ENCODE measurements around the gene KCNH2.

The KCNH2 gene

GRCh38 chr7:150994838-150995510 lies 16.9 kb upstream of the KCNH2 start:
- no peak for DNase-seq (ENCODE audit: low spot score)
- FAIRE-seq = no peak

GRCh38 chr7:150994141-150994837 lies 16.2 kb upstream of the KCNH2 start:
- DNase-seq (ENCODE audit: low spot score) (no peak), FAIRE-seq (no peak)

GRCh38 chr7:150993511-150993910 lies 15.4 kb upstream of the KCNH2 start:
- no peak for FAIRE-seq

GRCh38 chr7:150992833-150993302 lies 14.7 kb upstream of the KCNH2 start:
- FAIRE-seq (no peak), DNase-seq (ENCODE audit: low spot score) (no peak)

More at GRCh38 chr7:150993511-150993910, 15.4 kb upstream of the KCNH2 start:
- no peak for DNase-seq (ENCODE audit: low spot score)

GRCh38 chr7:150992051-150992640 lies 14.0 kb upstream of the KCNH2 start:
- DNase-seq (ENCODE audit: low spot score) (peak; percentile 30), FAIRE-seq (no peak)

- FAIRE-seq (no peak), DNase-seq (ENCODE audit: low spot score) (no peak)
Measured at GRCh38 chr7:150990416-150991186, 12.5 kb upstream of the KCNH2 start, which contains the start of gene NOS3. Gene NOS3 (plus strand): TSS chr7:150991017. CDS start chr7:150993804, 2,787 bp downstream.

GRCh38 chr7:150989456-150989855 lies 11.3 kb upstream of the KCNH2 start:
- no peak for DNase-seq (ENCODE audit: low spot score)

GRCh38 chr7:150988230-150989226 lies 10.4 kb upstream of the KCNH2 start:
- FAIRE-seq (no peak), DNase-seq (ENCODE audit: low spot score) (no peak)

More at GRCh38 chr7:150989456-150989855, 11.3 kb upstream of the KCNH2 start:
- FAIRE-seq = no peak

- FAIRE-seq = no peak
- no peak for DNase-seq (ENCODE audit: low spot score)
Measured at GRCh38 chr7:150986556-150986955, 8.4 kb upstream of the KCNH2 start.

- DNase-seq (ENCODE audit: low spot score) (peak; percentile 32), FAIRE-seq (no peak)
Measured at GRCh38 chr7:150986099-150986512, 8.0 kb upstream of the KCNH2 start.

GRCh38 chr7:150983893-150984368 lies 5.8 kb upstream of the KCNH2 start:
- FAIRE-seq (no peak), DNase-seq (ENCODE audit: low spot score) (no peak)

GRCh38 chr7:150982351-150982750 lies 4.2 kb upstream of the KCNH2 start:
- DNase-seq (ENCODE audit: low spot score) (no peak), FAIRE-seq (no peak)

- DNase-seq (ENCODE audit: low spot score) = no peak
- FAIRE-seq = no peak
Measured at GRCh38 chr7:150981644-150982043, 3.5 kb upstream of the KCNH2 start.

GRCh38 chr7:150980663-150981062 lies 2.5 kb upstream of the KCNH2 start:
- DNase-seq (ENCODE audit: low spot score) (no peak), FAIRE-seq (no peak)

GRCh38 chr7:150979713-150980390 lies 1.7 kb upstream of the KCNH2 start:
- DNase-seq (ENCODE audit: low spot score) (no peak), FAIRE-seq (no peak)

GRCh38 chr7:150977382-150978125 lies 567 bp downstream of the KCNH2 start:
- no peak for FAIRE-seq
- no peak for DNase-seq (ENCODE audit: low spot score)

- DNase-seq (ENCODE audit: low spot score) (no peak), FAIRE-seq (no peak)
Measured at GRCh38 chr7:150976529-150977381, 1.4 kb downstream of the KCNH2 start.
